Transverse colon (tissue), 4 donors: ENCODE measurements around the gene TP53BP2. TPM values are rescaled to one million over a fixed set of nuclear protein-coding genes. Genes with fewer than 3 reads are reported as not detected.

Source experiments
- DNase-seq: peaks from one replicate; pipeline ENCODE4 v3.0.0-alpha.2; 2019
- H3K27ac ChIP-seq, 4 donors: fragments of 200-600 bp; sonication (generic); 2 replicates each; pipeline ENCODE4 v1.5.1; 2016 to 2018; ENCODE audit warnings: inconsistent platforms in 4 of 4
- H3K27me3 ChIP-seq: fragments of 200-600 bp; sonication (generic); 2 replicates; pipeline ENCODE4 v1.5.1; 2017; ENCODE audit warnings: inconsistent platforms
- H3K36me3 ChIP-seq, 4 donors: fragments of 200-600 bp; sonication (generic); 2 replicates each; pipeline ENCODE4 v1.5.1; 2017 to 2019; ENCODE audit warnings: inconsistent platforms in 4 of 4
- H3K4me1 ChIP-seq, 4 donors: fragments of 200-600 bp; sonication (generic); 2 replicates each; pipeline ENCODE4 v1.5.1; 2017 to 2020; ENCODE audit warnings: inconsistent platforms in 4 of 4
- H3K4me3 ChIP-seq, 4 donors: fragments of 200-600 bp; sonication (generic); 1 replicate in 1 of 4; 2 replicates in 3 of 4; pipeline versions ENCODE4 v1.5.1 to v1.6.1; 2017 to 2019; ENCODE audit warnings: inconsistent platforms in 4 of 4
- H3K9me3 ChIP-seq, 2 donors: fragments of 200-600 bp; sonication (generic); 2 replicates each; pipeline ENCODE4 v1.5.1; 2017 to 2019; ENCODE audit warnings: inconsistent platforms in 2 of 2
- CTCF ChIP-seq, 5 experiments: fragments of 200-600 bp in 3 of 5; fragments of 450-650 bp in 2 of 5; sonication (generic) in 3 of 5; IDR thresholded peaks; 1 replicate in 2 of 5; 2 replicates in 3 of 5; pipeline ENCODE4 v1.5.1; 2016 to 2017; ENCODE audit warnings: antibody characterized with exemption in 5 of 5, inconsistent platforms in 3 of 5, mild to moderate bottlenecking in 2 of 5, moderate library complexity in 1 of 5
- EP300 ChIP-seq: sonication (generic); formaldehyde crosslinking; IDR thresholded peaks from one replicate; pipeline ENCODE4 v1.6.1; 2017; ENCODE audit warnings: antibody characterized with exemption, low read depth
- POLR2A ChIP-seq: fragments of 450-650 bp; IDR thresholded peaks from one replicate; pipeline ENCODE4 v1.6.1; 2016; ENCODE audit warnings: antibody characterized with exemption, mild to moderate bottlenecking, moderate library complexity
- POLR2AphosphoS5 ChIP-seq, 3 donors: sonication (generic); formaldehyde crosslinking; IDR thresholded peaks; one replicate each; pipeline ENCODE4 v1.6.1; 2016; ENCODE audit warnings: antibody characterized with exemption in 3 of 3
- WGBS, 2 donors: methylation state at CpG; one replicate each; pipeline ENCODE4 v1.1.5; 2018; ENCODE audit warnings: low coverage in 1 of 2; 5-methylcytosine and 5-hydroxymethylcytosine counted together
- in situ Hi-C, 4 donors: fragments of 200-750 bp; cut with MboI; loops; one replicate each; pipeline versions ENCODE4 v1.15.0 to v1.15.1; 2017; ENCODE audit warnings: low sequenced_read_pairs in 3 of 4, low pct_ligation_motif_present in 1 of 4, low pct_unique_long_range_greater_than_20kb in 1 of 4
- intact Hi-C: fragments of 100-400 bp; cut with DNase I; formaldehyde crosslinking; loops from one replicate; pipeline ENCODE4 v1.15.1; 2023; ENCODE audit warnings: low total_unique reads
- total RNA-seq, 4 donors: library from RNA; depleted of rRNA; stranded (reverse); fragments of >200 nt; gene quantifications; one replicate each; pipeline ENCODE4 v1.1.0, GENCODE V29; 2016

TP53BP2 gene
- total RNA-seq, 4 donors from 2014 or later = 11.9 to 82.7 (median 31.2) TPM

GRCh38 chr1:223750730-223751570 lies 94.8 kb downstream of the TP53BP2 start:
- intact Hi-C loops (no loop called here), in situ Hi-C loops (loop anchor here in 3 of 4 donors (5.0 to 10.0 kb wide), 3 partner anchors 44 to 54 kb away; no protein-coding TSS in a partner anchor)
- Histone ChIP-seq H3K36me3 (peaks cover 0 to 66% (median 36%) of the 10 kb centered on the region in 4 donors), H3K27ac (no peak overlapping the region), H3K9me3 (no peaks in the 10 kb centered on the region), H3K27me3 (no peaks in the 10 kb centered on the region), H3K4me3 (no peak overlapping the region), H3K4me1 (peaks cover 7 to 25% (median 15%) of the 10 kb centered on the region in 4 donors)
- no peak for DNase-seq
- TF ChIP-seq POLR2A (no peak), CTCF (IDR thresholded peaks at IDR 0.05) (no peak), POLR2AphosphoS5 (IDR thresholded peaks at IDR 0.05) (no peak), EP300 (no peak)
- 90 to 91% methylated on average over 2 to 13 of the region's 13 CpGs for WGBS, 2 donors

- TF ChIP-seq POLR2A = no peak
- TF ChIP-seq POLR2AphosphoS5 (IDR thresholded peaks at IDR 0.05) = peak in 1 of 3 donors; percentile 32
- TF ChIP-seq CTCF (IDR thresholded peaks at IDR 0.05) = peak; percentile 94 to 98 (median 97)
- peak; percentile 71 for DNase-seq
- H3K9me3 ChIP-seq = no peaks in the 10 kb centered on the region
- 17 to 18% methylated on average over 4 to 61 of the region's 61 CpGs for WGBS, 2 donors
- peak overlapping the region; percentile 67 to 87 (median 83) for H3K27ac ChIP-seq
- H3K4me3 ChIP-seq = peak overlapping the region; percentile 27 to 50 (median 32)
- in situ Hi-C loops = no loop called here
- H3K36me3 ChIP-seq = peaks cover 0 to 61% (median 33%) of the 10 kb centered on the region in 4 donors
- intact Hi-C loops = loop anchor here (5.0 kb wide), 2 partner anchors 37 to 52 kb away; partner anchors contain the start of gene CAPN2
- H3K4me1 ChIP-seq = peaks cover 7 to 25% (median 15%) of the 10 kb centered on the region in 4 donors
- H3K27me3 ChIP-seq = no peaks in the 10 kb centered on the region
These were observed 96.7 kb downstream of the TP53BP2 start for GRCh38 chr1:223748773-223749733.

- Histone ChIP-seq H3K4me3 (peak overlapping the region in 3 of 4 donors; percentile 30 to 50 (median 34)), H3K27me3 (no peaks in the 10 kb centered on the region), H3K9me3 (no peaks in the 10 kb centered on the region), H3K27ac (peak overlapping the region; percentile 67 to 87 (median 83)), H3K4me1 (peaks cover 7 to 25% (median 15%) of the 10 kb centered on the region in 4 donors), H3K36me3 (peaks cover 0 to 54% (median 32%) of the 10 kb centered on the region in 4 donors)
- in situ Hi-C loops = no loop called here
- WGBS, 2 donors = 8 to 41% methylated on average over 2 to 18 of the region's 18 CpGs
- peak; percentile 28 for DNase-seq
- TF ChIP-seq POLR2AphosphoS5 (IDR thresholded peaks at IDR 0.05) (no peak), CTCF (IDR thresholded peaks at IDR 0.05) (no peak), POLR2A (no peak), EP300 (no peak)
- intact Hi-C loops = loop anchor here (5.0 kb wide), 2 partner anchors 36 to 51 kb away; partner anchors contain the start of gene CAPN2
These were observed 97.4 kb downstream of the TP53BP2 start for GRCh38 chr1:223748405-223748772.
